B cell (primary cell): ENCODE measurements around the gene TNIK. TPM values are rescaled to one million over a fixed set of nuclear protein-coding genes. Genes with fewer than 3 reads are reported as not detected.

Experiments
- ATAC-seq: fragments of 200-7000 bp; cut with Tn5 transposase; one replicate; pipeline ENCODE4 v1.10.0; 2021; ENCODE audit warnings: low read depth, mild to moderate bottlenecking, moderate number of reproducible peaks, moderate library complexity
- CTCF ChIA-PET: fragments of 350-600 bp; sonication (Branson Sonifier 250); formaldehyde crosslinking; loops from one replicate; lab custom pipeline; 2021; ENCODE audit warnings: antibody characterized with exemption, inconsistent platforms; lab: Charles Lee
- POLR2A ChIA-PET: fragments of 350-600 bp; sonication (Branson Sonifier 250); formaldehyde crosslinking; loops from one replicate; lab custom pipeline; 2021; ENCODE audit warnings: antibody characterized with exemption; lab: Charles Lee
- DNase-seq: peaks from one replicate; pipeline ENCODE4 v3.0.0; 2013
- H2AFZ ChIP-seq: 2 replicates; pipeline ENCODE4 v1.6.1; 2012; ENCODE audit warnings: mild to moderate bottlenecking, low read depth, low read length; ENCODE audit not compliant: insufficient read depth, poor library complexity, severe bottlenecking
- H3K27ac ChIP-seq, 2 donors: 1 replicate in 1 of 2; 2 replicates in 1 of 2; pipeline ENCODE4 v1.5.1; 2012 to 2013; ENCODE audit warnings: low read length in 2 of 2, mild to moderate bottlenecking in 2 of 2, moderate library complexity in 1 of 2
- H3K27me3 ChIP-seq, 4 experiments: fragments of 200-600 bp in 1 of 4; sonication (generic) in 1 of 4; replicated peaks in 1 of 4; 1 replicate in 2 of 4; 2 replicates in 2 of 4; pipeline versions ENCODE4 v1.6.1 to v1.7.0; 2013 to 2016; ENCODE audit warnings: low read length in 3 of 4, mild to moderate bottlenecking in 2 of 4, mixed read lengths in 1 of 4, moderate library complexity in 1 of 4; ENCODE audit not compliant: insufficient read depth in 4 of 4, control insufficient read depth in 3 of 4; ENCODE audit errors: control extremely low read depth in 1 of 4
- H3K36me3 ChIP-seq, 2 experiments: replicated peaks in 1 of 2; 1 replicate in 1 of 2; 2 replicates in 1 of 2; pipeline versions ENCODE4 v1.6.1 to v1.7.1; 2013; ENCODE audit warnings: low read length in 1 of 2; ENCODE audit not compliant: insufficient read depth in 2 of 2, control insufficient read depth in 1 of 2; ENCODE audit errors: control extremely low read depth in 1 of 2, extremely low read depth in 1 of 2
- H3K4me1 ChIP-seq, 2 donors: fragments of 200-600 bp in 1 of 2; sonication (generic) in 1 of 2; 1 replicate in 1 of 2; 2 replicates in 1 of 2; pipeline versions ENCODE4 v1.5.1 to v1.6.1; 2013 to 2017; ENCODE audit warnings: low read length in 2 of 2; ENCODE audit not compliant: control insufficient read depth in 2 of 2, insufficient read depth in 2 of 2
- H3K4me2 ChIP-seq: replicated peaks from 2 replicates; pipeline ENCODE3; 2012; ENCODE audit warnings: mild to moderate bottlenecking, low read depth, low read length; ENCODE audit not compliant: poor library complexity, severe bottlenecking
- H3K4me3 ChIP-seq, 5 experiments: fragments of 200-600 bp in 1 of 5; sonication (generic) in 1 of 5; 1 replicate in 3 of 5; 2 replicates in 2 of 5; pipeline versions ENCODE4 v1.5.1 to v1.7.0; 2011 to 2016; ENCODE audit warnings: low read length in 4 of 5, mild to moderate bottlenecking in 4 of 5, low read depth in 2 of 5, control low read depth in 1 of 5, moderate library complexity in 1 of 5; ENCODE audit not compliant: insufficient read depth in 1 of 5; ENCODE audit errors: control extremely low read depth in 1 of 5, extremely low read depth in 1 of 5
- H3K79me2 ChIP-seq: fragments of 200-600 bp; sonication (generic); one replicate; pipeline ENCODE4 v1.6.0; 2016; ENCODE audit warnings: low read length; ENCODE audit not compliant: control insufficient read depth, insufficient read depth
- H3K9ac ChIP-seq: fragments of 200-600 bp; sonication (generic); 2 replicates; pipeline ENCODE4 v1.6.1; 2017; ENCODE audit warnings: mild to moderate bottlenecking, low read length, moderate library complexity
- H3K9me3 ChIP-seq, 3 donors: one replicate each; pipeline versions ENCODE4 v1.6.1 to v1.7.1; 2013; ENCODE audit warnings: low read length in 2 of 3; ENCODE audit not compliant: control insufficient read depth in 2 of 3, insufficient read depth in 1 of 3; ENCODE audit errors: control extremely low read depth in 1 of 3
- H4K20me1 ChIP-seq: 2 replicates; pipeline ENCODE4 v1.6.0; 2012; ENCODE audit warnings: mild to moderate bottlenecking, low read length; ENCODE audit not compliant: insufficient read depth, control insufficient read depth, poor library complexity, severe bottlenecking
- H3K27ac Mint-ChIP-seq: one replicate; pipeline ENCODE4 v1.8.0; 2021; ENCODE audit warnings: mixed read lengths
- H3K27me3 Mint-ChIP-seq: one replicate; pipeline ENCODE4 v1.8.0; 2021; ENCODE audit warnings: mixed read lengths
- H3K4me1 Mint-ChIP-seq: one replicate; pipeline ENCODE4 v1.8.0; 2021; ENCODE audit warnings: mixed read lengths
- H3K4me3 Mint-ChIP-seq: one replicate; pipeline ENCODE4 v1.8.0; 2021; ENCODE audit warnings: mixed read lengths
- H3K9me3 Mint-ChIP-seq: one replicate; pipeline ENCODE4 v1.8.0; 2022; ENCODE audit warnings: mixed read lengths; ENCODE audit not compliant: insufficient read depth
- EZH2 ChIP-seq: IDR thresholded peaks from 2 replicates; pipeline ENCODE4 v1.6.1; 2012; ENCODE audit warnings: borderline replicate concordance, low read depth, mild to moderate bottlenecking, moderate library complexity, low read length; ENCODE audit not compliant: insufficient read depth, poor library complexity, severe bottlenecking
- WGBS: methylation state at CpG from one replicate; pipeline ENCODE4 v1.1.5; 2013; ENCODE audit warnings: missing lambda C conversion rate; ENCODE audit not compliant: insufficient coverage; 5-methylcytosine and 5-hydroxymethylcytosine counted together
- intact Hi-C: fragments of 100-400 bp; cut with micrococcal nuclease; formaldehyde crosslinking; loops from one replicate; pipeline ENCODE4 v1.10.0; 2022
- polyA plus RNA-seq: library from polyadenylated mRNA; depleted of rRNA; stranded (reverse); fragments of >200 nt; gene quantifications from 2 replicates; pipeline ENCODE4 v1.2.3, GENCODE V29; 2012
- total RNA-seq, 2 donors: library from RNA; stranded (reverse); fragments of 120-200 nt in 1 of 2; gene quantifications; 1 replicate in 1 of 2; 2 replicates in 1 of 2; pipeline versions ENCODE4 v1.2.3 to v1.2.4, GENCODE V29; 2013 to 2022
- TF ChIP-seq, protein P1 (sequence below): fragments of 200-600 bp; IDR thresholded peaks from one replicate; pipeline ENCODE4 v1.8.0; 2022; ENCODE audit warnings: antibody characterized with exemption, mild to moderate bottlenecking

TNIK gene
- total and polyA plus RNA-seq, 2 donors (not counting 1 experiment from before 2014, with no cell fraction given): 0.66 to 7.7 TPM

DNA sequence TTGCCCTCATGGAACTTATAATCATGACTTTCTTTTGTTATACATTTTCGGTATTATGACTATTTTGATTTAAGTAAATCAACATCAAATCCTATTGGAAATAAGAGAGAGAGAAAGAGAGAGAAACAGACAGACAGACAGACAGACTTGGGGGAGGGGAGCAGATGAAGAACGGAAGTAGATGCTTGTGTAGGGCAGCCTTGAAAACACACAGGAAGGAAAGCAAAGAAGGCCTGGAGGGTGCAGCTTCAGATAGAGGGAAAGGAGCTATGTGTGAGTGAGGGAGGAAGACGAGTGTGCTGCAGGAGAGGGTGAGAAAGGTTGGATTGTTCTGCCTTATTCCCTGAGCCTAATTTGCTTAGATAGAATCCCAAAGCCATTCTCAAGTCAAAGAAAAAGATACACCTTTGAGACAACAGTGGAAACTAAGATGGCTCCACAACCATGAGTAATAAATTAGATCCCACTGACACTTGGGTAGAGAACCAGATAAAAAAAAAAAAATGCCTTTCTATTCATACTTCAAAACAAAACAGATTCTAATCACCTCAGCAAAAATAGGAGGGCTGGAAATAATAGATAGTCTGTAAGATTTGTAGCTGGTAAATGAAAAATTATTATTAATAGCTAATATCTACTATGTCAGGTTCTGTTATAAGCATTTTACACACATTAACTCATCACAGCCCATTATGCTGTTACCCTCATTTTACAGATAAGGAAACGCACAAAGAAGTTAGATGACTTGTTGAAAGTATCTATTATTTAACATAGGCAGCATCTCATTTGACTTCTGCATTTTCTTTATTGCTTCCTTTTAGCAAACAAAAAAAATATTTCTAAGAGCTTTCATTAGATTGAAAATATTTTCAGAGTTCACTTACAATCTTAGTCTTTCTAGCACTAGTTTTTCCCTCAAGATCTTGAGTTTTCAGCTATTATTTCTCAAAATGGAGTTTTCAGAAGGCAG lies 214.1 kb downstream of the TNIK start:
- Histone ChIP-seq H3K4me2 (no peak overlapping the region), H4K20me1 (no peaks in the 10 kb centered on the region), H2AFZ (no peak overlapping the region), H3K79me2 (no peaks in the 10 kb centered on the region), H3K4me3 (no peak overlapping the region), H3K9me3 (no peaks in the 10 kb centered on the region), H3K4me1 (peaks cover 4 to 5% of the 10 kb centered on the region in 2 donors), H3K9ac (no peak overlapping the region), H3K36me3 (no peaks in the 10 kb centered on the region), H3K27me3 (no peaks in the 10 kb centered on the region), H3K27ac (no peak overlapping the region)
- no peak for ATAC-seq
- 33% methylated on average over 1 of the region's 4 CpGs for WGBS
- POLR2A ChIA-PET: no interaction called here
- no peaks in the 10 kb centered on the region for H3K9me3 Mint-ChIP-seq
- TF ChIP-seq, protein P1, sequence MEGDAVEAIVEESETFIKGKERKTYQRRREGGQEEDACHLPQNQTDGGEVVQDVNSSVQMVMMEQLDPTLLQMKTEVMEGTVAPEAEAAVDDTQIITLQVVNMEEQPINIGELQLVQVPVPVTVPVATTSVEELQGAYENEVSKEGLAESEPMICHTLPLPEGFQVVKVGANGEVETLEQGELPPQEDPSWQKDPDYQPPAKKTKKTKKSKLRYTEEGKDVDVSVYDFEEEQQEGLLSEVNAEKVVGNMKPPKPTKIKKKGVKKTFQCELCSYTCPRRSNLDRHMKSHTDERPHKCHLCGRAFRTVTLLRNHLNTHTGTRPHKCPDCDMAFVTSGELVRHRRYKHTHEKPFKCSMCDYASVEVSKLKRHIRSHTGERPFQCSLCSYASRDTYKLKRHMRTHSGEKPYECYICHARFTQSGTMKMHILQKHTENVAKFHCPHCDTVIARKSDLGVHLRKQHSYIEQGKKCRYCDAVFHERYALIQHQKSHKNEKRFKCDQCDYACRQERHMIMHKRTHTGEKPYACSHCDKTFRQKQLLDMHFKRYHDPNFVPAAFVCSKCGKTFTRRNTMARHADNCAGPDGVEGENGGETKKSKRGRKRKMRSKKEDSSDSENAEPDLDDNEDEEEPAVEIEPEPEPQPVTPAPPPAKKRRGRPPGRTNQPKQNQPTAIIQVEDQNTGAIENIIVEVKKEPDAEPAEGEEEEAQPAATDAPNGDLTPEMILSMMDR: no peak
- TF ChIP-seq EZH2: no peak
- no peak for DNase-seq
- H3K4me3 Mint-ChIP-seq: no peak overlapping the region
- CTCF ChIA-PET: no interaction called here
- H3K27ac Mint-ChIP-seq: no peak overlapping the region
- H3K27me3 Mint-ChIP-seq: no peaks in the 10 kb centered on the region
- peaks cover 4% of the 10 kb centered on the region for H3K4me1 Mint-ChIP-seq
- intact Hi-C loops: no loop called here

DNA sequence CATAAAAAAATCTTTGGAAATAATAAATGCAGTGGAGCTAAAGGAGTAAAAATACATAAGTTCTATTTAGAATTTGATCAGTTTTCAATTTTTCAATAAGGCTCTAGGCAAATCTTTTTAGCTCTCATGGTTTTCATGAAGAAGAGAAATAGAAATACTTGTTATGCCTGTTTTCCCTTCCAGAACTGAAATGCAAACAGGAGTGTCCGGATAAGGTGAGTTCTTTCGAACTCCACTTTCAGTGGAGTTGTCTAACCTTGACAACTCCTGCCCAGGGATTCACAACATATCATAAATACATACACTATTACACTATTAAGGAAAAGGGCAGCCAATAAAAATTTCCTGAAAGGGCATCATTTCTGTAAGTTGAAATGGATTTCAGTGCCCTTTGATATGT lies 217.3 kb downstream of the TNIK start:
- Histone ChIP-seq H4K20me1 (no peaks in the 10 kb centered on the region), H3K4me2 (no peak overlapping the region), H3K9me3 (peaks cover 0 to 3% (median 0%) of the 10 kb centered on the region in 3 donors), H3K4me3 (no peak overlapping the region), H3K9ac (no peak overlapping the region), H3K36me3 (no peaks in the 10 kb centered on the region), H3K4me1 (no peaks in the 10 kb centered on the region), H3K79me2 (no peaks in the 10 kb centered on the region), H2AFZ (no peak overlapping the region), H3K27me3 (no peaks in the 10 kb centered on the region), H3K27ac (no peak overlapping the region)
- DNase-seq: no peak
- ChIA-PET CTCF (no interaction called here), POLR2A (no interaction called here)
- no peak for ATAC-seq
- WGBS: 100% methylated on average over 1 of the region's 2 CpGs
- intact Hi-C loops: no loop called here
- TF ChIP-seq, protein P1: no peak
- no peak for TF ChIP-seq EZH2
- no peaks in the 10 kb centered on the region for H3K9me3 Mint-ChIP-seq
- H3K4me3 Mint-ChIP-seq: no peak overlapping the region
- H3K4me1 Mint-ChIP-seq: no peaks in the 10 kb centered on the region
- no peak overlapping the region for H3K27ac Mint-ChIP-seq
- H3K27me3 Mint-ChIP-seq: no peaks in the 10 kb centered on the region
